DMS 273 (cell line): ENCODE measurements around the gene PEF1.

Experiments
- DNase-seq: peaks from one replicate; lab custom pipeline; 2025; ENCODE audit not compliant: unreplicated experiment; lab: John Stamatoyannopoulos, UW

Gene PEF1

GRCh38 chr1:31655104-31655503, 10.4 kb upstream of the PEF1 start:
- no peak for DNase-seq

GRCh38 chr1:31654474-31654776, 9.7 kb upstream of the PEF1 start:
- no peak for DNase-seq

- DNase-seq = no peak
These were observed 9.2 kb upstream of the PEF1 start for GRCh38 chr1:31653717-31654473.

- no peak for DNase-seq
These were observed 8.3 kb upstream of the PEF1 start for GRCh38 chr1:31652891-31653499.

- no peak for DNase-seq
These were observed 7.1 kb upstream of the PEF1 start for GRCh38 chr1:31651766-31652165.

GRCh38 chr1:31651089-31651420, 6.4 kb upstream of the PEF1 start:
- no peak for DNase-seq

GRCh38 chr1:31650161-31651088, 5.7 kb upstream of the PEF1 start:
- DNase-seq = no peak

GRCh38 chr1:31648641-31649357, 4.1 kb upstream of the PEF1 start:
- no peak for DNase-seq

GRCh38 chr1:31648190-31648589, 3.5 kb upstream of the PEF1 start:
- no peak for DNase-seq

GRCh38 chr1:31647106-31647505, 2.4 kb upstream of the PEF1 start:
- no peak for DNase-seq

- no peak for DNase-seq
These were observed 1.7 kb upstream of the PEF1 start for GRCh38 chr1:31646259-31646960.

- DNase-seq = no peak
These were observed 545 bp upstream of the PEF1 start for GRCh38 chr1:31645274-31645568.

- DNase-seq = no peak
These were observed 608 bp downstream of the PEF1 start for GRCh38 chr1:31643976-31644559.

- DNase-seq = no peak
These were observed 1.8 kb downstream of the PEF1 start for GRCh38 chr1:31642897-31643296.

- no peak for DNase-seq
These were observed 2.3 kb downstream of the PEF1 start for GRCh38 chr1:31642366-31642765.

GRCh38 chr1:31640964-31641363, 3.7 kb downstream of the PEF1 start:
- DNase-seq = no peak

GRCh38 chr1:31640179-31640578, 4.5 kb downstream of the PEF1 start:
- DNase-seq = no peak

- no peak for DNase-seq
These were observed 5.1 kb downstream of the PEF1 start for GRCh38 chr1:31639543-31639942.

GRCh38 chr1:31637915-31638673, 6.6 kb downstream of the PEF1 start:
- DNase-seq = peak; percentile 42

GRCh38 chr1:31633117-31633516, 11.6 kb downstream of the PEF1 start:
- peak; percentile 64 for DNase-seq
